MV-4-11 (cell line): ENCODE data around the gene SMAD1.

Source experiments
- DNase-seq: peaks from one replicate; lab custom pipeline; 2025; lab: John Stamatoyannopoulos, UW

Gene SMAD1

GRCh38 chr4:145489556-145489955 is 7.9 kb downstream of the SMAD1 start:
- DNase-seq = no peak

DNA sequence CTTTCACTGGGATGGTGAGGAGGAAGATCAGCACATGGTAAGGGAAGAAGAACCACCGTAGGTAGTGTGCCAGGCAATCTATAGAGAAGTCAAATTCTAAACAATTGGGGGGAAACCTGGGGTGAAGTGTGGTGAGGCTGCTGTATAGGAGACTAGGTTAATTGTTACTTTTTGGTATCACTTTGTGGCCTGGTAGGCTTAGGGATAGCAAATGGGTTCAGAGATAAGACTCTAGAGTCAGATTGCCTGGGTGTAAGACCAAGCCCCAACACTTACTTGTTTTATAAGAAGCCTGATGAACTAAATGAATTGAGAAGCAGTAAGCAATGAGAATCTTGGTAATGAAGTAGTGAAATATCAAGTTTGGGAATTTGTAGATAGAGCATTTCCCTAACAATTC is 8.7 kb downstream of the SMAD1 start:
- DNase-seq = no peak

- DNase-seq = no peak
These were observed 9.1 kb downstream of the SMAD1 start for GRCh38 chr4:145490796-145491195.

GRCh38 chr4:145492376-145492775 is 10.7 kb downstream of the SMAD1 start:
- no peak for DNase-seq

GRCh38 chr4:145493166-145493565 is 11.5 kb downstream of the SMAD1 start:
- no peak for DNase-seq

- no peak for DNase-seq
These were observed 13.1 kb downstream of the SMAD1 start for GRCh38 chr4:145494666-145495270.

- no peak for DNase-seq
These were observed 14.6 kb downstream of the SMAD1 start for GRCh38 chr4:145496292-145496691.

- DNase-seq = no peak
These were observed 15.8 kb downstream of the SMAD1 start for GRCh38 chr4:145497199-145498149.

DNA sequence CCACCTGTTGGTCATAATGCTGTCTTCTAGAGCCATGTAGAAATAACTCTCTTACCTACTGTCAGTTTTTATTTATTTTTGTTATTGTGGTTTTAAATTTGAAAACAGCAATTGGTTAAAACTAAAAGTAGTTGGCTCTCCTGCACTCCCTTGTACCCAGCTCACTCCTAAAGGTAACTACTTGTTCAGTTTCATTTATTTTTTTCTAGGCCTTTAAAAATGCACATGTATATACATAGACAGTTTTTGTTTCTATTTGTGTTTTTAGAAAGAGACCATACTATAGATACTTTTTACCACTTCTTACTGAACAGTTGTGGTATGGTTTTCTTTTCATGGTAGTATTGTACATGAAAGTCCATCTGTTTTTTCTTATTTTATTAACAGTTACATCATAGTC is 16.8 kb downstream of the SMAD1 start:
- DNase-seq = no peak

DNA sequence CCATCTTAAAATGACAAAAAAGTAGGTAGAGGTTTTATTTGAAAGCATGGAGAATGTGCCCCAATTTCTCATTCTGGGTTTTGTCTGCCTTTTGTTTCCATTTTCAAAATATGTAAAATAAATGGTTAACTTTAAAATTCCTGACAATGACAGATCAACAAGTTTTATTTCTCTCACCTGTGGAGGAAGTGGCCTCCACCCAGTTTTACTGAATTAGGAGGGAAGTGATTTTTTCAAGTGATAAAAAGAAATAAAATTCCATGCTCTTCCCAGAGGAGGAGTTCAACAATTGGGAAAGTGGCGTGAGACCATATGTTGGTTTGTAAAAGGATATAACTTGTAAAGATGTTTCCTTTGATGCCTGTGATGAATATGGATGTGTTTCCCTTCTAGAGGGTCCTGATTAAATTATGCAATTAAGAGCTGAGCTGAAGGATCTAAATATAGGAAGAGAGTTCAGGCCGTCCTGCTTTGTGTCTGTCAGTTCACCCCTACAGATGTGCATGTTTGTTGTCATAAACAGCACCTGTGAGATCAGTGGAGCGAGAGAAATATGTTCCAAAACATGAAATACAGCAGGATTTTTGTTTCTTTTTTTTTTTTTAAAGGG is 19.5 kb downstream of the SMAD1 start:
- no peak for DNase-seq

- no peak for DNase-seq
These were observed 21.2 kb downstream of the SMAD1 start for GRCh38 chr4:145502809-145503208.

GRCh38 chr4:145503486-145504072 is 21.9 kb downstream of the SMAD1 start:
- no peak for DNase-seq

- no peak for DNase-seq
These were observed 24.3 kb downstream of the SMAD1 start for GRCh38 chr4:145505995-145506394.

- no peak for DNase-seq
These were observed 26.0 kb downstream of the SMAD1 start for GRCh38 chr4:145507636-145508035.

DNA sequence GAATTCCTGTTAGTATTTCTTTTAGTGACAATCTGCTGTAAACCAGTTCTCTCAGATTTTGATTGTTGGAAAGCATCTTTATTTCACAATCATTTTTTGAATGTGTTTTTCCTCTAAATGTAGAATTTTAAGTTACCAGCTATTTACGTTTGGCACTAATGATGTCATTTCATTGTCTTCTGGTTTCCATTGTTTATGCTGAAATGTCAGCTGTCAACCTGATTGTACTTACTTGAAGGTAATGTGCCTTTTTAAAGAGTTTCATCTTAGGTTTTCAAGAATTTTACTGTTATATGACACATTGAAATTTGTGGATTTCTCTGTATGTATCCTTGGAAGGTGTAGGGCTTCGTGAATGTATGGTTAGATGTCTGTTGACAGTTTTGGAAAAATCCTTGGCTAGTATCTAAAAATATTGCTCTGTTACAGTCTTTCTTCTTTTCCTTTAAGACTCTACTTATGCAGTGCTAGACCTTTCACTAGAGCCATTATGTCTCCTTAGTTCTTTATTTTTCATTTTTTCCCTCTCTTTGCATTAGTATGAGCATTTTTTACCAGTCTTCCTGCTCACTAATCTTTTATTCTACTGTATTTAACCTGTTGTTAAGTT is 30.4 kb downstream of the SMAD1 start:
- DNase-seq = no peak

DNA sequence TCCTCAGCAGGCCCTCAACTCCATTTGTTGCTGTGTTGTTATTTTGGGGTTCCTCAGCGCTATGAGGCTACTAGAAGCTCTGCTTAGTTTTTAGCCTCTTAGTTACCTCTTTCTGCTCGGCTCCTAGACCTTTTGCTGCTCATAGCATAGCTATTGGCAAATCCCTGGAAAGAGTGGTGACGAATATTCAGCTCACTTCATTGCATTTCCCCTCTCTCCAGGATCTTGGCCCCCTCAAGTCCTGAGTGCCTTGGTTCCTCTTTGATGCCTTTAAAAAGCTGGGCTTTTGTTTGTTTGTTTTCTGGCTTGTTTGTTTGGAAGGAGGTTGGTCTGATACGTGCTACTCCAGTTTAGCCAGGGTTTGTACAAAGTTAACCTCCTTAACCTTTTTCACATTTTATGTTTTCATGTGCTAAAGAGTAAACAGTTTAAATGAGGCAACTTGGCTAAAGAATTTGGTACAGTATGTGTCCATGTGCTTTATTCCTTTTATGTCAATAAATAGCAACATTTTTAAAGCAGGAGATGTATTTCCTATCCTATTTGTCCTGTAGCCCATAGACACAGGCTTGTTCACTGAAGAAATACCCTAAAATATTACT is 31.5 kb downstream of the SMAD1 start:
- DNase-seq = no peak

- no peak for DNase-seq
These were observed 38.5 kb downstream of the SMAD1 start for GRCh38 chr4:145520172-145520571.

- DNase-seq = no peak
These were observed 39.6 kb downstream of the SMAD1 start for GRCh38 chr4:145521282-145521681.

- no peak for DNase-seq
These were observed 41.5 kb downstream of the SMAD1 start for GRCh38 chr4:145523117-145523516.

GRCh38 chr4:145524552-145524951 is 42.9 kb downstream of the SMAD1 start:
- DNase-seq = no peak

DNA sequence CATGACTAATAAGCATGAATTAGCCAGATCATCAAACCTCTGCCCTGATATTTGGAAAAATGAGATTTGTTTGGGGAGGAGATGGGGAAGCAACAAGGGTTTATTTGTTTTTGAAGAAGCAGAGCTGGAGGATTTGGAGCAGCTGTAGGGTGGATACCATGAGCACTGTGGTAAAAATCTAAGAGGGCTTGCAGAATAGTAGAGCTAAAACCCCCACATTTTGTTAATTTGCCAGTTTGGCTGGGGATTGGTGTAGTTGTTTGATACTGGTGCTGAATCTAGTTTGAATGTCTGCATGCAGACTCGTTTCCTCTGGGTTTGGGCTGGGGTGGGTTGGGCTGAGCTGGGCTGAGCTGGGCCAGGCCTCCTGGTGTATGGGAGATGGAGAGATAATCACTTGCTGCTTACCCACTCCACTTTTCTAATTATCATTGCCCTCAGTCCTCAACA is 43.7 kb downstream of the SMAD1 start:
- no peak for DNase-seq

- DNase-seq = no peak
These were observed 46.1 kb downstream of the SMAD1 start for GRCh38 chr4:145527773-145528172.
